ENCODE data around the gene DUSP1. TPM values are rescaled to one million over a fixed set of nuclear protein-coding genes. Genes with fewer than 3 reads are reported as not detected.

Gene DUSP1
- polyA plus RNA-seq, 1 donor from 2014 or later, result 705 TPM

DNA sequence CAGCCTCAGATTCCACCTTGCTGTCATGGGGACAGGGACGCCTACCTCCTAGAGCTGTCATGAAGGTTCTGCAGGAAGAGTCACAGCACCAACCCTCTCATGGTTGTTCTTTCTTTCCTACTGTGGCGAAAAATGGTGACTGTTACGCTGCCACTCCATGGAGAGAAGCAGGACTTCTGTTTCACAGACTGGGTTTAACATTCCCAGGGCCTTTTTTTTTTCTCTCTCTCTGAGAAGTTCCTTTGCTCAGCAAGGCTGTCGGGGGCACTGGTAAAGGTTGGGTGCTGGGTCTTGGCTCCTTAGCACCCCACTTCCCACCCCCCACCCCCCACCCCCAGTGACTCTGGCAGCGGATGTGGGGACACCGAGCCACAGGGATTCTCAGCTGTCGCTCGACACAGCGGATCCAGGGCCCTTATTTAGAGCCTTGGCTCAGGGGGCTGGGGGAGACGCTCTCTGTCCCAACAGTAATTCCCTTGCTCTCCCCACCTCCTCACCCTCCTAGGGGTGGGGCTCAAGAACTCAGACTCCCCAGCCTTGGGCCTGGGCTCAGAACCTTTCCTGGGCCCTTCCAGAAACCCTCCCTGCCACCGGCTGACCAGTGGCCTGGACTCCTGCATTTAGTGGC lies 34.4 kb downstream of the DUSP1 start:
- H3K9me3 Mint-ChIP-seq, result peaks cover 0 to 3% (median 3%) of the 10 kb centered on the region in 3 donors
- H3K27me3 Mint-ChIP-seq, result no peaks in the 10 kb centered on the region
- H3K4me3 Mint-ChIP-seq, result no peak overlapping the region
- H3K4me1 Mint-ChIP-seq, result peaks cover 4 to 10% (median 6%) of the 10 kb centered on the region in 3 donors
- H3K27ac Mint-ChIP-seq, result no peak overlapping the region
- no peaks in the 10 kb centered on the region for H3K36me3 Mint-ChIP-seq

DNA sequence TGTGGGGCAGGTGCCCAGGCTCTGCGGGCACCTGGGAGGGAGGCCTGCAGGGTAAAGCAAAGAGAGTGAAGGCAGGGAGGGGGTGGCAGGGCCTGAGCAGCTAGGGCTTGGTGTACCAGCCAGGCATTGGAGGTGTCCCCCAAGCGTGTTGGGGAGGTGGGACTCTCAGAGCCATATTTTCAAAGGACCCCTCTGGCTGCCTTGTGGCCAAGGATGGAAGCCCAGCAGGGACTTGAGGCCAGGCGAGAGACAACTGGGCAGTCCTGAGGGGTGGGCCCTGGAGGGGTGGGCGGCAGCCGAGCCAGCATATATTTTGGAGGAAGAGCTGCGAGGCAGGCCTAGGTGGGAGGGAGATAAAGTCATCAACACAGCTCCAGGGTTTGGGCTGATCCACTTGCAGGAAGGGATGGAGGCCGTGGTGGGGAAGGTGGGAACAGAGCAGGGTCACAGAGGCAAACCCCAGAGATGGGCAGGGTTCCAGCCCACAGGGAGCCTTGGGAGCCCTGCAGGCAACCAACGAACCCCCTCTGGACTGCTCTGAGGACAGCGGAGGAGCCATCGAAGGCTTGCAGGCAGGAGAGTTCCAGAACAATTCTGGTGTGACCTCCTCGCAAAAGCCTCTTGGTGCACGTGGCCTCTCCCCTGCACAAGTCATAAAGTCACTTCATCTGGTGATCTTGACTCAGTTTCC lies 35.7 kb downstream of the DUSP1 start:
- H3K4me1 Mint-ChIP-seq, result peaks cover 0 to 4% (median 4%) of the 10 kb centered on the region in 3 donors
- no peak overlapping the region for H3K27ac Mint-ChIP-seq
- no peak overlapping the region for H3K4me3 Mint-ChIP-seq
- H3K36me3 Mint-ChIP-seq, result no peaks in the 10 kb centered on the region
- peaks cover 0 to 3% (median 3%) of the 10 kb centered on the region in 3 donors for H3K9me3 Mint-ChIP-seq
- no peaks in the 10 kb centered on the region for H3K27me3 Mint-ChIP-seq

DNA sequence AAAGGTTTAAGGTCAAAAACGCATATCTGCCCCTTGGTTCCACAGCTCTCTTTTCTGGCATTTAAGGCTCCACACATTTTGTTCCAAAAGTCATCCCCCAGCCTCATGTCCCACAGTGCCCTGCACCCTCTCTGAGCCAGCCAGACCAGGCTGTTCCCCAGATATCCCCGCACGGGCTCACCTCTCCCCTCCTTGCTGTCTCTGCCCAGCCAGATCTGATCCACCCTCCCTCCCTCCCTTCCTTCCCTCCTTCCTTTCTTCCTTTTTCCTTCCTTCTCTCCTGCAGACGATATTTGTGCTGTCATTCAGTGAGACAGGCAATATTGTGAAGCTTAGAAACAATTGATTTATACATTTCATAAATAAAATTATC lies 37.0 kb downstream of the DUSP1 start:
- no peak overlapping the region for H3K4me3 Mint-ChIP-seq
- H3K36me3 Mint-ChIP-seq, result no peaks in the 10 kb centered on the region
- H3K4me1 Mint-ChIP-seq, result peaks cover 0 to 4% (median 0%) of the 10 kb centered on the region in 3 donors
- H3K27me3 Mint-ChIP-seq, result no peaks in the 10 kb centered on the region
- no peaks in the 10 kb centered on the region for H3K9me3 Mint-ChIP-seq
- H3K27ac Mint-ChIP-seq, result no peak overlapping the region

DNA sequence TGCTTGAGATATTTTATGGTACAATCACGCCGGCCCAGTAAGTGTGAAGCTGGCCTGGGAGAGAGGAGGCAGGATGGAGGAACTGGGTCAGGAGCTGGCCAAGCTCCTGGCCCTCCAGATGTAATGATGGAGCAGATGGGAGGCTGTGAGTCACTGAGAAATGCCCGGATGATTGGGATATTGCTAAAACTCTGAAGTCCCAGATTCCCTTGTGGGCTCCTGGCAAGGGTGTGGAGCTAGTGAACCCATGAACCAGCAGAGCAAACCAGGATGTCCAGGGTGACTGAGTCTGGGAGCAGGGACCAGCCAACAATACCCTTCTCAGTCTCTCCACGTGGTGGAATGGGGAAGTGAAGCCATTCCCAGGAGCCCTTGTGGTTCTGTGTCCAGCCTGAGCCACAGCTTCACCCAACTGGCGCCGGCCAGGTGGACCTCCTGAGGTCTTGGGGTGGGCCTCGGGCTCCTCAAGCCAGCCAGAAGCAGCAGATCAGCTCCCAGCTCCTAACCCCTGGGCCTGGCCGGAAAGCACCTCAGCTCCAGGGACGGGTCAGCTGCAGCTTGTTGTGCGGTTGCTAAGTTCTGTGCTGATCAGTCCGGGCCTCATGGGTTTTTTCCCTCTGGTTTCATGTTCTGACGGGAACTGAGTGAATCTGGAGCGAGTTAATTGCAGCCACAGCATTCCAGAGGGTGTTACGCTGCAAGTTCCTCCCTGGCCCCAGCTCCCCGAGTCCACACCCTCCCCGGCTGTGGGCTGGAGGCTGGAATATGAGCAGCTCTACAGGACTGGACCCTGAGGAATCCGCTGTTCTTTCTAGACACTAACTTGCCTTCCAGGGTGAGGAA lies 37.6 kb downstream of the DUSP1 start:
- peaks cover 0 to 4% (median 0%) of the 10 kb centered on the region in 3 donors for H3K4me1 Mint-ChIP-seq
- no peaks in the 10 kb centered on the region for H3K9me3 Mint-ChIP-seq
- peak overlapping the region in 1 of 3 donors; percentile 73 for H3K27ac Mint-ChIP-seq
- no peaks in the 10 kb centered on the region for H3K36me3 Mint-ChIP-seq
- peaks cover 1% of the 10 kb centered on the region for H3K27me3 Mint-ChIP-seq
- no peak overlapping the region for H3K4me3 Mint-ChIP-seq

DNA sequence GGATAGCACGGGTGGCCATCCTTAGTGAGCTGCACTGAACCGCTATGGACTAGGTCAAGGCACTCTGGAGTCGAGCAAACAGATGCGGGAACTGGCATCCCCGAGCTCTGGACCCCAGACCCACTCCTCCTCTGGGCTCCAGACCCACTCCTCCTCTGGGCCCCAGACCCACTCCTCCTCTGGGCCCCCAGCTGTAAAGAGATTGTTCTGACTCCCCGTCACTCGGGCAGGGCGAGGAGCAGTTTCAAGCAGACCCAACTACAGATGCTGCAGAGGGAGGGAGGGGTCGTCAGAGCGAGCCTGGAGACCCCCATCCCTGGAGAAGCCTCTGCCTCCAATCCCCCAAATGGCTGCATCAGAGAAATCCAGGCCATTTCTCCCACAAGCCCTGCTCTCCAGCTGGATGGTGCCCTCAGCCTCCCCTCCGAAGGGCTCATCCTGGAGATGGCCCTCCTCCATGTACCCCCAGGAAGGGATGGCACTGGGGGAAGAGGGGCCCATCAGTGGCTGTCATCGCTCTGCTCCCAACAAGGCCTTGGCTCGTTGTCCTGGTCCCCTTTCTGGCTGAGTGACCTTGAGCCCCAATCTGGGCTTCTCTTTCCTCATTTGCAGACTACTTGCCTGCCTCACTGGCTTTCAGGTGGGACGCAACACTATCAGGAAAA lies 38.7 kb downstream of the DUSP1 start:
- no peaks in the 10 kb centered on the region for H3K36me3 Mint-ChIP-seq
- no peaks in the 10 kb centered on the region for H3K9me3 Mint-ChIP-seq
- no peak overlapping the region for H3K27ac Mint-ChIP-seq
- peaks cover 0 to 4% (median 0%) of the 10 kb centered on the region in 3 donors for H3K4me1 Mint-ChIP-seq
- H3K27me3 Mint-ChIP-seq, result peaks cover 3% of the 10 kb centered on the region
- H3K4me3 Mint-ChIP-seq, result no peak overlapping the region

DNA sequence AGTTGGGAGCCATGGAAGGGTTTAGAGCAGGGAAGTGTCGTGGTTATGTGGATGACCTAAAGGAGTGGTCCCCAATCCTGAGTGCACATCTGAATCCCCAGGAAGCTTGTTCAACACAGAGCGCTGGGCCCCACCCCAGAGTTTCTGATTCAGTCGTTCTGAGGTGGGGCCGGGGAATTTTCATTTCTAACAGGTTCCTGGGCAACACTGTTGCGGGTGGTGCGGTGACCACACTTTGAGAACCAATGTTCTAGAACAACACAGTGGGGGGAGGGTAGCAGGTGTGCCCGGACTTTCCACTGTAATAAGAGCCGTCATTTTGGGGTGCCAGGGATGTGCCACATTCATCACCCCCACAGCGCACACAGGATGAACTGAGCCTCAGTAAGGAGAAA lies 39.3 kb downstream of the DUSP1 start:
- H3K4me1 Mint-ChIP-seq, result peaks cover 0 to 4% (median 0%) of the 10 kb centered on the region in 3 donors
- peaks cover 5% of the 10 kb centered on the region for H3K27me3 Mint-ChIP-seq
- H3K36me3 Mint-ChIP-seq, result no peaks in the 10 kb centered on the region
- H3K4me3 Mint-ChIP-seq, result no peak overlapping the region
- no peaks in the 10 kb centered on the region for H3K9me3 Mint-ChIP-seq
- no peak overlapping the region for H3K27ac Mint-ChIP-seq

DNA sequence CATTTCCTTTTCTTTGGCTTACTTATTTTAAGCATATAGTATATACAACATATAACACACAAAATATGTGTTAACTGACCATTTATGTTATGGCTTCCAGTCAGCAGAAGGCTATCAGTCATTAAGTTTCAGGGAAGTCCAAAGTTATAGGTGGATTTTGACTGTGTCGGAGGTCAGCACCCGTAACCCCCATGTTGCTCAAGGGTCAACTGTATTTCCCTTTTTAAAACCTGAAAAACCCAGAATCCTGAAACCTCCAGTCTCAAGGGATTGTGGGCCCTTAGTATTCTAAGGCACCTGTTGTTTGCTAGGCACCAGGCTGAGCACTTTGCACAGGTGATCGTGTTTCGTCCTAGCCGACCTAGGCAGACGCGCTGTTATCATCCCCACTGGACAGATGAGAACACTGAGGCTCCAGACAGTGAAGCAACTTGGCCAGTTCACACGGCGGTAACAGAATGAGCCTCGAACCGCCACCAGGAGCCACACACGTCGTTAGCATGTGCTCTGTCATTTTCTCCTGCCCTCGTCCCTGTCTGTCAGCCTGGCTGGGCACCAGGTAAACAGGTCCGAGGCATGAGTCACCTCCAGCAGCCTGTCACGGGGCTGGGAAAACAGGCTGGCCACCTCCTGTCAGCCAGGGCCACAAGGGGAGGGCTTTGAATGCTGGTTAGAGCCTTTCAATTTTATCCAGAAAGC lies 39.9 kb downstream of the DUSP1 start:
- no peak overlapping the region for H3K27ac Mint-ChIP-seq
- peaks cover 0 to 4% (median 0%) of the 10 kb centered on the region in 3 donors for H3K4me1 Mint-ChIP-seq
- H3K27me3 Mint-ChIP-seq, result peaks cover 5% of the 10 kb centered on the region
- no peak overlapping the region for H3K4me3 Mint-ChIP-seq
- H3K9me3 Mint-ChIP-seq, result no peaks in the 10 kb centered on the region
- H3K36me3 Mint-ChIP-seq, result no peaks in the 10 kb centered on the region

DNA sequence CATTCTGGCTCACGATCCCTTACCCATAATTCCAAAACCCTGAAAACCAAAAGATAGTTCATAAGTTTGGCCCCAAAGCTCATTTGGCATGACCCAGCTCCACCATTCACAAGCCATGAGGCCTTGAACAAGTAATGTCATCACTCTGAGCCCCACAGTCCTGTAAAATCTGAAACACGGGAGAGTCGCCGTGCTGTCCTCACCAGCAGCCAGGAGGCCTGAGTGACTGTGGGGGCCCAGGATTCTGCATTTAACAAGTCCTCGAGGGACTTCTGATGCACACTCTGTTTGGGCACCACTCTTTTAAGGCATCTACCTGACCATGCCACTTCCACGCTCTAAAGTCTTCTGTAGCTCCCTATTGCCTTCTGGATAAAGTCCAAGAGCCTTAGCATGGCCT lies 40.8 kb downstream of the DUSP1 start:
- Mint-ChIP-seq H3K27me3 (peaks cover 5% of the 10 kb centered on the region), H3K27ac (no peak overlapping the region), H3K36me3 (no peaks in the 10 kb centered on the region), H3K9me3 (no peaks in the 10 kb centered on the region), H3K4me1 (peaks cover 0 to 4% (median 0%) of the 10 kb centered on the region in 3 donors), H3K4me3 (no peak overlapping the region)

DNA sequence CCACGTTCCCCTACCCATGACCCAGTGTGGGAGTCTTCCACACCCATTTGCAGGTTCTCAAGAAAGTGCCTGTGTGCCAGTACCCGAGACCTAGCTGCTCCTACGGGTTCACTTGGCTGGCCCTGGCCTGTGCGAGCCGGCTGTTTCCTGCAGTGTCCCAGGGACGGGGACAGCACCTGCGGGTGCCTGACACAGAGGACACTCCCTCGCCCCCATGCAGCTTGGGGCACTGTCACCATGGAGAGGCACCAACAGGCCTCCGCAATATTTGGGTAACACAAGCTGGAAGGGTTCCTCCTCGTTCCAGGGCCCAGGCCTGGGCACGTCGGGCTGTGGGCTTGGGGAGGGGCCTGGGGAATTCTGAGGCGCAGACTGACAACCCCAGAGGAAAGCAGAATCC lies 41.4 kb downstream of the DUSP1 start:
- Mint-ChIP-seq H3K27me3 (peaks cover 5% of the 10 kb centered on the region), H3K4me3 (no peak overlapping the region), H3K27ac (no peak overlapping the region), H3K9me3 (no peaks in the 10 kb centered on the region), H3K36me3 (no peaks in the 10 kb centered on the region), H3K4me1 (peaks cover 0 to 4% (median 0%) of the 10 kb centered on the region in 3 donors)

DNA sequence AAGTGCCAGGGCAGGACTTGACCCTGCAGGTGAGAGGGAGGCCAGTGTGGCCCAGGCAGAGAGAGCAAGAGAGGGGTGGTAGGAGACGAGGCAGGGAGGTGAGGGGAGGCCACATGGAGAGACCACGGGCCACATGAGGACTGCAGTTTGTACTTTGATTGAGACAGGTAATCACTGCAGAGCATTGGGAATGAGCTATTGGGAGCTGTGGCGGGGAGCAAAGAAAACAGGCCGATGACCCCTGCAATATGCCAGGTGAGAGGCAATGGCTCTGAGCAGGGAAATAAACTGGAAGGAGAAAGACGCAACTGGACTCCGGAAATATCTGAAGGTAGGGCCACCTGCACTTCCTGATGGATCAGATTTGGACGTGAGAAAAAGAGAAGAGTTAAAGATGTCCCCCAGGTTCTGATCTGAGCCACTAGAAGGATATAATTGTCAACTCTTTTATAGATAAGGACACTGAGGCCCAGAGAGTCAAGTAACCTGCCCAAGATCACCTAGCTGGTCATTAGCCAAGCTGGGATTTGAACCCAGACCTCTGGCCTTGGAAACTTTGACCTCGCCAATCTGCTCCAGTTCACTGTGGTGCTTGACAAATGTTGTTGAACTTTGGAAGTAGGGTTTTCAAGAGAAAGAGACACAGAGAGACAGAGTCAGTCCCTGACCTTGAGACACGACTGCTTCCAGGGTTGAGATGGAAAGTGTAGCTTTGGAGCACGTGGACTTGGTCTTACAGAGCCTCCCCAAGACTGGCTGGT lies 42.3 kb downstream of the DUSP1 start:
- no peaks in the 10 kb centered on the region for H3K36me3 Mint-ChIP-seq
- peaks cover 5% of the 10 kb centered on the region for H3K27me3 Mint-ChIP-seq
- H3K27ac Mint-ChIP-seq, result peak overlapping the region in 1 of 3 donors; percentile 7
- peaks cover 0 to 4% (median 2%) of the 10 kb centered on the region in 3 donors for H3K4me1 Mint-ChIP-seq
- H3K4me3 Mint-ChIP-seq, result no peak overlapping the region
- no peaks in the 10 kb centered on the region for H3K9me3 Mint-ChIP-seq

DNA sequence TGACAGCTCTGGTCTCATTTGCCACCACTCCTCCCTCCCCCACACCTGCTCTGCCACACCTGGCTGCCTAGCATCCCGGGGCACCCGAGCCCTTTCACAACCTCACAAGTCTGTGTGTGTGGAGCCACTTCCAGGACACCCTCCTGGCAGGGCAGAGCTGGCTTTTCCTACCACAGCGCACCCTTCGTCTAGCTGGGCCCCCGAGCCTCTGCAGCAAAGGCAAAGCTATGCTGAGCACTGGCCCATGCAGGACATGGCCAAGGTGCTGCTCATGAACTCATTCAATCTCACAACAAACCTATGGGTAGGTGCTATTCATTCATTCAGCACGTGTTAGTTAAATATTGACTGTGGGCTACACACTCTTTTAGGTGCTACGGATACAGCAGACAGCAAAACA lies 43.4 kb downstream of the DUSP1 start:
- no peak overlapping the region for H3K27ac Mint-ChIP-seq
- no peak overlapping the region for H3K4me3 Mint-ChIP-seq
- H3K36me3 Mint-ChIP-seq, result no peaks in the 10 kb centered on the region
- peaks cover 0 to 4% (median 2%) of the 10 kb centered on the region in 3 donors for H3K4me1 Mint-ChIP-seq
- no peaks in the 10 kb centered on the region for H3K9me3 Mint-ChIP-seq
- H3K27me3 Mint-ChIP-seq, result peaks cover 5% of the 10 kb centered on the region

DNA sequence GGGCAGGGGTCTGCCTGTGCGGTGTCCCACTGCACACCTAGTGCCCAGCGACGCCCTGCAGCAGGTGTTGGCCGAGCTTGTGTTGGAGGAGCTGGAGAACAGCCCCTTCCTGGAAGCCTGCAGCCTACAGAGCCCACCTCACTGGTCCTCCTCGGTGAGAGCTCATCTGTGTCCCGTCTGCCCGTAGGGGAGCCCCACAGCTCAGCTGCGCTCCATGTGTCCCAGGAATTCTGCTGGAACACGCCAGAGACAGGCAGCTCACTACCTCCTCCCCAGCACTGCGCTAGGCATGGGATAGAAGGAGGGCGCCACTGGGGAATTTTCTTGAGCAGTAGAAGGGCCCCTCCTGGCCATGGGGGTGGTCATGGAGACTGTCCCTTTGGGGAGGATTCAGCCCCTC lies 44.0 kb downstream of the DUSP1 start:
- Mint-ChIP-seq H3K4me1 (peaks cover 0 to 4% (median 2%) of the 10 kb centered on the region in 3 donors), H3K27ac (peak overlapping the region in 1 of 3 donors; percentile 74), H3K4me3 (no peak overlapping the region), H3K36me3 (no peaks in the 10 kb centered on the region), H3K27me3 (peaks cover 5% of the 10 kb centered on the region), H3K9me3 (no peaks in the 10 kb centered on the region)

DNA sequence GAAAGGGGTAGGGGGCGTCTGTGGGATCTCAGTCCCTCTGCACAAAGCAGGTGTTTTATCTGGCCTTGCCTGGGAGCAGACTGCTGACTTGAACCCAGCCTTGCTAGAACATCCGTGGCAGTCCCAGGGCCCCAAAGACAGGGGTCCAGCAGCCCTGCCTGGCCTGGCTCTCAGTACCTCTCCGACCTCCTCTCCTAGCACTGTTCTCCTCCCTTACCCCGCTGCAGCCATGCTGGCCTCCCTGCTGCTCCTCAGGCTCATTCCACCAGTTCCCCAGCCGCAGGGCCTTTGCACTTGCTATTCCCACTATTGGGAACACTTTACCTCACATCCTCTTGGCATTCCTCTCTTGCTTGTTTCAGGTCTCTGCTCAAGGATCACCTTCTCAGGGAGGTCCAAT lies 45.2 kb downstream of the DUSP1 start:
- H3K27me3 Mint-ChIP-seq, result peaks cover 5% of the 10 kb centered on the region
- peaks cover 0 to 2% (median 0%) of the 10 kb centered on the region in 3 donors for H3K4me1 Mint-ChIP-seq
- H3K4me3 Mint-ChIP-seq, result peak overlapping the region in 1 of 4 donors; percentile 76
- H3K27ac Mint-ChIP-seq, result no peak overlapping the region
- no peaks in the 10 kb centered on the region for H3K36me3 Mint-ChIP-seq
- no peaks in the 10 kb centered on the region for H3K9me3 Mint-ChIP-seq

DNA sequence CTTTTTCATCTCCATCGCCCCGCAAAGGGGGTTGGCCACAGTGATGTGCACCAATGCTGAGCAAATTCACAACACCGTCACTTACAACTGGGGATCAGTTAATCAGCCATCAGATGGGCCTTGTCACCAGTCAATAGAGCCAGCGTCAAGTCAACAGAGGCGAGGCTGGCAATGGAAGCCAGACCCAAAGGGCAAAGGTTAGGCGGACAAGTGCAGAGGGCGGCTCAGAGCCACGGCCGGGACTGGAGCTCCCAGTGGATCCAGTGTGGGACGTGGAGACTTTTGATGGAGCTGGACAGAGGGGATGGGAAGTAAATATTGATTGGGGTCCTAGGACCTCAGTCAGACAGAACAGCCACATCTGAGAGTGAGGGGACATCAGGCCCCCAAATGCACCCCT lies 45.7 kb downstream of the DUSP1 start:
- Mint-ChIP-seq H3K27ac (no peak overlapping the region), H3K9me3 (no peaks in the 10 kb centered on the region), H3K4me3 (no peak overlapping the region), H3K4me1 (peaks cover 0 to 2% (median 0%) of the 10 kb centered on the region in 3 donors), H3K27me3 (peaks cover 5% of the 10 kb centered on the region), H3K36me3 (no peaks in the 10 kb centered on the region)

All from IgD-negative memory B cell (primary cell).